PFSK-1 (cell line): ENCODE measurements around the gene OTUD4.

ENCODE experiments used
- FOXP2 ChIP-seq: optimal IDR thresholded peaks from 2 replicates; pipeline ENCODE3; 2011; ENCODE audit warnings: borderline replicate concordance, control low read depth, inconsistent platforms; ENCODE audit not compliant: insufficient read depth; ENCODE audit errors: extremely low read length, extremely low read depth
- POLR2AphosphoS5 ChIP-seq: IDR thresholded peaks from 2 replicates; pipeline ENCODE4 v1.6.1; 2012; ENCODE audit warnings: low read depth, mild to moderate bottlenecking, control low read depth, low read length, moderate library complexity
- SIN3A ChIP-seq: IDR thresholded peaks from 2 replicates; pipeline ENCODE4 v1.6.1; 2012; ENCODE audit warnings: mild to moderate bottlenecking, low read length, moderate library complexity, borderline replicate concordance; ENCODE audit not compliant: insufficient read depth
- TAF1 ChIP-seq: IDR thresholded peaks from 2 replicates; pipeline ENCODE4 v1.6.1; 2012; ENCODE audit warnings: low read length, control low read depth, borderline replicate concordance; ENCODE audit not compliant: insufficient read depth
- TF ChIP-seq, protein P1 (sequence below), 2 experiments: IDR thresholded peaks; 2 replicates each; pipeline versions ENCODE4 v1.6.1 to v1.8.0; 2011 to 2012; ENCODE audit warnings: low read depth in 2 of 2, low read length in 2 of 2, control low read depth in 1 of 2, inconsistent platforms in 1 of 2, mild to moderate bottlenecking in 1 of 2, moderate library complexity in 1 of 2; ENCODE audit not compliant: insufficient read depth in 1 of 2

Gene OTUD4

DNA sequence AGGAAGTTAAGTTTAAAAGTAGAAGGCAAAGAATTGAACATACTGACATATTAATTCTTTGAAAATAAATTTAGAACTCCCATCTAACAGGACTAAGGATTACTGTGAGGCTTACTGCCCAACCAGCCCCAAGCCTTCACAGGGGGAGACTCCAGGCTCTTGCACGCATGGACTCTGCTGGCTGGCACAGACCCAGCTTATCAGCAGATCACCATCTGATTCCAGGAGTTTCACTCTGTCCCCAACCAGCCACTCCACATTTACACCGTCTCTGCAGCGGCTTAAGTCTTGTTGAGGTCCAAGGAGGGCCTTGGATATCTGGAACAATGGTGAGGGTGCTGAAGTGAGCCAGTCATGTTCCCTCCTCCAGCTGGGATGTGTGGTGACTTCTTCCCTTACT, 16.4 kb upstream of the OTUD4 start:
- no peak for TF ChIP-seq SIN3A

DNA sequence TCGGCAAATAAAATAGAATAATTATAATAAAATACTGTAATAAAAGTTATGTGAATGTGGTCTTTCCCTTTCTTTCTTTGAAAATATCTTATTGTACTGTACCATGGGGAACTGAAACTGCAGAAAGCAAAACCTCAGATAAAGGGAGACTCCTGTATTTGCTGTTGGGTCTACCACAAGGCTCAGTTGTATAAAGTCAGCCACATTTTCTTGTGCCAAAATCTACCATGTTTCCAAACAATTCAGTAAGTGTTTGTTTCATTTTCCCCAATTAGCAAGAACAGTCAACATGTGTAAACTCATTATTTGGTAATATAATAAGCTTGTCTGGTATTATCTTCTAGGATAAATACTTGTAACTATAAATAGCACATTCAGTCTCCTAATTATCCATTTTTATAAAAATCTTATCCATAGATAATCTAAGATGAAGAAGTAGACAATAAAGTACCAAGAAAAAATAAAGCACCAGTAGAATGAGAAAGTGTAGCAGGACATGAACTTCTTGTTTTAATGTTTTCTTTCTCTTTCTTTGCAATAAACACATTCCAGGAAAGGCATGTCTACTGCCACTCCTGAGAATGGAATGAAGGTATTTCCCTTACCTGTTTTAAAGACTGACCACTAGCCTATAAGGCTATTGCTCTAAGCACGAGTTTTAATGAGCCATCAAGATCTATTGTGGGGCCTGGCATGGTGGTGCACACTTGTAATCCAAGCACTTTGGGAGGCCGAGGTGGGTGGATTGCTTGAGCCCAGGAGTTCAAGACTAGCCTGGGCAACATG, 15.0 kb upstream of the OTUD4 start:
- TF ChIP-seq POLR2AphosphoS5: no peak
- TF ChIP-seq FOXP2: no peak
- no peak for TF ChIP-seq TAF1
- TF ChIP-seq SIN3A: no peak
- TF ChIP-seq, protein P1, sequence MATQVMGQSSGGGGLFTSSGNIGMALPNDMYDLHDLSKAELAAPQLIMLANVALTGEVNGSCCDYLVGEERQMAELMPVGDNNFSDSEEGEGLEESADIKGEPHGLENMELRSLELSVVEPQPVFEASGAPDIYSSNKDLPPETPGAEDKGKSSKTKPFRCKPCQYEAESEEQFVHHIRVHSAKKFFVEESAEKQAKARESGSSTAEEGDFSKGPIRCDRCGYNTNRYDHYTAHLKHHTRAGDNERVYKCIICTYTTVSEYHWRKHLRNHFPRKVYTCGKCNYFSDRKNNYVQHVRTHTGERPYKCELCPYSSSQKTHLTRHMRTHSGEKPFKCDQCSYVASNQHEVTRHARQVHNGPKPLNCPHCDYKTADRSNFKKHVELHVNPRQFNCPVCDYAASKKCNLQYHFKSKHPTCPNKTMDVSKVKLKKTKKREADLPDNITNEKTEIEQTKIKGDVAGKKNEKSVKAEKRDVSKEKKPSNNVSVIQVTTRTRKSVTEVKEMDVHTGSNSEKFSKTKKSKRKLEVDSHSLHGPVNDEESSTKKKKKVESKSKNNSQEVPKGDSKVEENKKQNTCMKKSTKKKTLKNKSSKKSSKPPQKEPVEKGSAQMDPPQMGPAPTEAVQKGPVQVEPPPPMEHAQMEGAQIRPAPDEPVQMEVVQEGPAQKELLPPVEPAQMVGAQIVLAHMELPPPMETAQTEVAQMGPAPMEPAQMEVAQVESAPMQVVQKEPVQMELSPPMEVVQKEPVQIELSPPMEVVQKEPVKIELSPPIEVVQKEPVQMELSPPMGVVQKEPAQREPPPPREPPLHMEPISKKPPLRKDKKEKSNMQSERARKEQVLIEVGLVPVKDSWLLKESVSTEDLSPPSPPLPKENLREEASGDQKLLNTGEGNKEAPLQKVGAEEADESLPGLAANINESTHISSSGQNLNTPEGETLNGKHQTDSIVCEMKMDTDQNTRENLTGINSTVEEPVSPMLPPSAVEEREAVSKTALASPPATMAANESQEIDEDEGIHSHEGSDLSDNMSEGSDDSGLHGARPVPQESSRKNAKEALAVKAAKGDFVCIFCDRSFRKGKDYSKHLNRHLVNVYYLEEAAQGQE (IDR thresholded peaks at IDR 0.05; ENCODE audit: insufficient read depth in 1 of 2, low read depth in 2 of 2, low read length in 2 of 2): no peak

DNA sequence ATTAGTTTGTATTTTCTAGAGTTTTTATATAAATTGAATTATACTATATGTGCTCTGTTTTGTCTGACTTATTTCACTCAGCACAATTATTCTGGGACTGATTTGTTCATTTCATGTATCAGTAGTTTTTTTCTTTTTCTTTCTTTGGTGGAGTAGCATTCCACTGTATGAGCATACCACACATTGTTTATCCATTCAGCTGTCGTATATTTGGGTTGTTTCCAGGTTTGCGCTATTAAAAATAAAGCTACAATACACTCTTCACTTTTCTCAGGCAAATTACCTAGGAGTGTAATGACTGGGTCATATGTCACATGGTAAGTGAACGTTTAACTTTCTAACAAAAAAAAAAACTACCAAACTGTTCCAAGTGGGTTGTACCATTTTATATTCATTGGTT, 9.6 kb upstream of the OTUD4 start:
- no peak for TF ChIP-seq POLR2AphosphoS5
- TF ChIP-seq, protein P1 (IDR thresholded peaks at IDR 0.05; ENCODE audit: insufficient read depth in 1 of 2, low read depth in 2 of 2, low read length in 2 of 2): no peak

DNA sequence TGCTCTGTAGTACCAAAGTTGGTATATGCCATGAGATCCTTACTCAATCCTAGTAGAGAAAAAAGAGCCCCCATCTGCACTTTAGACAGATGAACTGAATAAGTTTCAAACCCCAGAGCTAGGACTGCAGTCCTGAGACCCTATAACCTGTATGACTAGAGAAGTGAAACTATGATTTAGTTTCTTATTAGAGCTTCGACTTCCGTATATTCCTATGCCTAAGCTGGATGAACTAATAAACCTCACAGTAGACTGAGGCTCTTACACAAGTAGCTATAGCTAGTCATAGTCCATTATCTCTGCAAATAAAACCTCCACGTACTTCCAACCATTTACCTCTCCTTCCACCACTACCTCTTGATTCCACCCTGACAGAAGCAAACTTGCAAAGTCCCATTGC, 6.3 kb upstream of the OTUD4 start:
- TF ChIP-seq POLR2AphosphoS5 (no peak), TAF1 (no peak), SIN3A (no peak)

DNA sequence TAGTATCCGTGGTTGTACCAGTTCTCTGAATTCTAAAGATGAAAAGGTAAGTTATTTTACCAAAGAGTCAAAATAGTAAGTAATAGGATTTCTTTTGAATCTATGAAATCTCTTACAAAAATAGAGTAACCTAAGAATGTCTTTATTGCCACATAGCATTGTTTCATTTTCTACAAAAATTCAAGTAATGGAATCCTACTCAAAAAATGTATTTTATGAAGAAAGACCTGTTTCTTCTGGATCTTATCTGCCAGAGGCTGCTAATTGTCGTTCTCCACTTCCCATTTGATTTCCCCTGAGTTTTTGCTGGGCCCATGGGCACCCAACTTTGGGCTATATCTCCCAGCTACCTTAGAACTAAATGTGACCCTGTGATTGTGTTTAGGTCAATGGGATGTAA, 3.2 kb upstream of the OTUD4 start:
- TF ChIP-seq POLR2AphosphoS5 (no peak), SIN3A (no peak), FOXP2 (no peak), TAF1 (no peak)
- TF ChIP-seq, protein P1 (IDR thresholded peaks at IDR 0.05; ENCODE audit: insufficient read depth in 1 of 2, low read depth in 2 of 2, low read length in 2 of 2): no peak

DNA sequence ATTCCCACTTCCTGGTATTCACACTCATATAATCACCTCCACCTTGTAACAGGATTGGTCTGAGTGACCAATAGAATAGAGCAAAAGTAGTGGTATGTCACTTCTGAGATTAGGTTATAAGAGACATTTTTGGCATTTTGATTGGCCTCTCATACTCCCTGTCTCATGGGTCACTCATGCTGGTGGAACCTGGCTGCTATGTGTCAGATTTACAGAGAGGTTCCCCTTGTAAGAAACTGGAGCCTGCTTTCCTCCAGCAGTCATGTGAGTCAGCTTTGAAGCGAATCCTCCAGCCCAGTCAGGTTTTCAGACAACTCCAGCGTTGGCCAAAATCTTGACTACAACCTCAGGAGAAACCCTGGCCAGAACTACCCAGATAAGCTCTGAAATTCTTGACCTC, 2.6 kb upstream of the OTUD4 start:
- TF ChIP-seq POLR2AphosphoS5: no peak
- no peak for TF ChIP-seq FOXP2
- no peak for TF ChIP-seq TAF1
- TF ChIP-seq, protein P1 (IDR thresholded peaks at IDR 0.05; ENCODE audit: insufficient read depth in 1 of 2, low read depth in 2 of 2, low read length in 2 of 2): no peak
- TF ChIP-seq SIN3A: no peak
